Fibroblast of pulmonary artery (primary cell): ENCODE results near the gene CHURC1.

Source experiments
- DNase-seq: peaks from one replicate; pipeline ENCODE4 v3.0.0-alpha.2; 2010; ENCODE audit warnings: low read depth
- H3K4me3 ChIP-seq: replicated peaks from 2 replicates; pipeline ENCODE4 v1.5.1; 2011; ENCODE audit warnings: low read depth, mild to moderate bottlenecking, control low read depth, low read length, moderate library complexity
- TF ChIP-seq, protein P1 (sequence below): IDR thresholded peaks from 2 replicates; pipeline ENCODE4 v1.5.1; 2011; ENCODE audit warnings: mild to moderate bottlenecking, control low read depth, low read length, inconsistent platforms; ENCODE audit errors: missing control alignments

The CHURC1 gene

DNA sequence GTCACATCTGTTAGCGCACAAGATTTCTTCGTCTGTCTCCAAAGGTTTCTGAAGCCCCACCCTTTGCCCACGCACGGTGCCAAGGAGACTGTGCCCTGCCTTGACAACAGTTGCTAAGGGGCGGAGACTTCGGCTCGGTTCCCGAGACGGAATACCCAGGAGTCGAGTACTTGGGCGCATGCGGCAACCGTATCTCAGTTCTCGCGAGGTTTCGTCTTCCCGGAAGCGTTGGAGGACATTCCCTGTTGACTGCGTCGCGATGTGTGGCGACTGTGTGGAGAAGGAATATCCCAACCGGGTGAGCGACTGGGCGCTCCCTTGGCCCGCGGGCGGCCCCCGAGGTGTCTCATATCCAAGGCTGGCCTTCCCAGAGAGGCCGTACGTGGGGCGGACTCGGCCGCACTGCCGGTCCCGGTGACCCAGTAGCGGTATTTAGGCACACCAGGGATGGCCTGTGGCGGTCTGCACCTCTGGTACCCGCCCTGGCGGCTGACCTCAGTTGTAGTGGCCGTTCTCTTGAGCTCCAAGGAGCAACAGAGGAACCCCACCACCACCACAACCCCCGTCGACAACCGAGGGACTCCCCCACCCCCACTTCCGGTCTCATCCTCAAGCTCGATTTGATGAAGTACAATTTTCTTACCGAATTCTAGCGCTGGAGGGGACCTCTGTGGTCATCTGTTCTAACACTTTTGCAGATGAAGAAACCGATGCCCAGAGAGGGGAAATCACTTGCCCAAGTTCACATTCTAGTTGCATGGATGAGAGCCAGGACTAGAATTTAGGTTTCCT, at the start of gene CHURC1:
Gene CHURC1, plus strand, starts transcription at position 219 of the 792 bp plus-strand sequence. Its CDS starts 41 bp downstream, at position 260.
- peak; percentile 99 for DNase-seq
- peak within 1 kb of the TSS; percentile 90 for H3K4me3 ChIP-seq
- TF ChIP-seq, protein P1, sequence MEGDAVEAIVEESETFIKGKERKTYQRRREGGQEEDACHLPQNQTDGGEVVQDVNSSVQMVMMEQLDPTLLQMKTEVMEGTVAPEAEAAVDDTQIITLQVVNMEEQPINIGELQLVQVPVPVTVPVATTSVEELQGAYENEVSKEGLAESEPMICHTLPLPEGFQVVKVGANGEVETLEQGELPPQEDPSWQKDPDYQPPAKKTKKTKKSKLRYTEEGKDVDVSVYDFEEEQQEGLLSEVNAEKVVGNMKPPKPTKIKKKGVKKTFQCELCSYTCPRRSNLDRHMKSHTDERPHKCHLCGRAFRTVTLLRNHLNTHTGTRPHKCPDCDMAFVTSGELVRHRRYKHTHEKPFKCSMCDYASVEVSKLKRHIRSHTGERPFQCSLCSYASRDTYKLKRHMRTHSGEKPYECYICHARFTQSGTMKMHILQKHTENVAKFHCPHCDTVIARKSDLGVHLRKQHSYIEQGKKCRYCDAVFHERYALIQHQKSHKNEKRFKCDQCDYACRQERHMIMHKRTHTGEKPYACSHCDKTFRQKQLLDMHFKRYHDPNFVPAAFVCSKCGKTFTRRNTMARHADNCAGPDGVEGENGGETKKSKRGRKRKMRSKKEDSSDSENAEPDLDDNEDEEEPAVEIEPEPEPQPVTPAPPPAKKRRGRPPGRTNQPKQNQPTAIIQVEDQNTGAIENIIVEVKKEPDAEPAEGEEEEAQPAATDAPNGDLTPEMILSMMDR = no peak

- DNase-seq = no peak
- H3K4me3 ChIP-seq = no peak overlapping the region
- TF ChIP-seq, protein P1 = no peak
These were observed 49.1 kb upstream of the CHURC1 start for GRCh38 chr14:64865109-64865508.

DNA sequence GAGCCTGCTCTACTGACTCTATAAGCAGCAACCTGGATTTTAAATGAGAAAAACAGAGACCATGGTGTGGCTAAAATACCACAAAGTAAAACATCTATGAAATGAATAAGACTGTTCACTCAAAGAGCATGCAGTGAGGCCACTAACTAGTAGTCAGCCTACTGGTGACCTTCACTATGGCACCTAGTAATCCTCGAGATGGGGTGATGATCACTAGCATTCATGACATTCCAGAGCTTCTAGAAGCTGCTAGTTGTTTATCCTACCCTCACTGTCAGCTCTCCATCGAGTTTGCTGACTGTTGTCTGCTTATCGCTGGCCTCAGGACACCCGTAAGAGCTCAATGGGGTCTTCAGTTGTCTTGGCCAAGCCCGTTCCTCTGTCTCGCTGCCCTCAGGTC, 48.3 kb upstream of the CHURC1 start:
- TF ChIP-seq, protein P1 = no peak
- H3K4me3 ChIP-seq = no peak overlapping the region
- no peak for DNase-seq

DNA sequence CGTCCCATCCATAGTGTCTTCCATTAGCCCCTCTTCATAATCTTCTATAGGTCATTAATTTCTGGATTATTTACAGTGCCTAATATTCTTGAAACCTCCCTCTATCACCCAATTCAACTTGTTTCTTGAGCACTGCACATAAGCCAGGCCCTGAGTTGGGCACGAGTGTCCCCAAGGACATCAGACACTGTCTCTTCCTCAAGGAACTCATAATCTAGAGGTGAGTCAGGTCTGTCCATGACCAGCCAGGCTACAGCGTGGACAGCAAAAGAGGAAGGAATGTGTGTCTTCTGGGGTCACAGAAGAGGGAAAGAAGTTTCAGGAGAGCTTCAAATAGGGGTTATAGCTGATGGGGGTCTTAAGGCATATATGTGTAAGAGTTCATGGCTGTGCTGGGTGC, 47.1 kb upstream of the CHURC1 start:
- no peak overlapping the region for H3K4me3 ChIP-seq
- no peak for DNase-seq
- TF ChIP-seq, protein P1 = no peak

DNA sequence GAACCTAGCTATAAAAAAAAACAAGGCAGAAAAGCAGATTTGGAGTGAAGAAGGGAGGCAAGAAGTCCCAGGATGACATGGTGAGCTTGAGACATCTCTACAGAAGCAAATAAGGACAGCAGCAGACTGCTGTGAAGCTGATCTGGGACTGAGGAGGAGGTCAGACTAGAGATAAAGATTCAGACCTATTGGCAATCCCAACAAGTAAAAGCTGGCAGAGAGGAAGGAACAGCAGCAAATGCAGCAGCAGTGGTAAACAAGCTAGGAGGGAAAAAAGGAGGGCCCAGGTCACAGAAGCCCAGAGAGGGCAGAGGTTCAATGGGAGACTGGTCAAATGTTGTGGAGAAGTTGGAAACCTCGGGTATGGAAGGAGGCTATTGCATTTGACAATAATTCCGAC, 45.9 kb upstream of the CHURC1 start:
- DNase-seq = no peak
- TF ChIP-seq, protein P1 = no peak

DNA sequence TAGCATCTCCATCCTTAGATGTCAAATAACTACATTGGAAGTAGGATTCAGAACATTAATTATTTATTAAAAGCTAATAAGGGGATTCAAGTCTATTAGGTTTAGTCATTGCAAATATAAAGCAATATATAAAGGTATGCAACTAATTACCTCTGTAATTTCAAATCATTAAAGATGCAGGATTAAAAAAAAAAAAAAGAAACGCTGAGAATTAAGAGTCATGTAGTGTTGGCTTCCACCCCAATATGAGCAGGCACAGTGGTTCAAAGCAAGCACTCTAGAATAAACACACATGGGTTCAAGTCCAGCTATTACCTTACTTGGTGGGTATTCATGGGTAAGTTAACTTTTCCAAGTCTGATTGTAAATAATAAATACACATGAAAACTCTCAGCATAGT, 45.4 kb upstream of the CHURC1 start:
- no peak for DNase-seq
- H3K4me3 ChIP-seq = no peak overlapping the region

More for the DNA sequence above, 45.9 kb upstream of the CHURC1 start:
- H3K4me3 ChIP-seq = no peak overlapping the region

More for the DNA sequence above, 45.4 kb upstream of the CHURC1 start:
- TF ChIP-seq, protein P1 = no peak
